H1 (cell line): ENCODE results near the gene BAD. TPM values are rescaled to one million over a fixed set of nuclear protein-coding genes. Genes with fewer than 3 reads are reported as not detected.

Source experiments
- CTCF ChIA-PET: fragments of 300-600 bp; sonication (Branson Sonifier 250); formaldehyde crosslinking; loops from one replicate; lab custom pipeline; 2021; ENCODE audit not compliant: partially characterized antibody; lab: Charles Lee
- POLR2A ChIA-PET: fragments of 300-600 bp; sonication (Branson Sonifier 250); formaldehyde crosslinking; loops from one replicate; lab custom pipeline; 2021; ENCODE audit warnings: inconsistent platforms; ENCODE audit not compliant: partially characterized antibody; lab: Charles Lee
- DNase-seq, 2 experiments: peaks; one replicate each; pipeline versions ENCODE4 v3.0.0 to v3.0.0-alpha.2; 2010 to 2022; ENCODE audit warnings: low spot score in 2 of 2, low read depth in 1 of 2, mixed read lengths in 1 of 2
- FAIRE-seq: peaks from 2 replicates; lab custom pipeline; 2011; peaks lifted over from hg19 to GRCh38; lab: Jason Lieb, UNC
- H2AFZ ChIP-seq: 2 replicates; pipeline ENCODE4 v1.8.1; 2012; ENCODE audit warnings: low read length, inconsistent platforms
- H2AK5ac ChIP-seq: 2 replicates; pipeline ENCODE4 v1.6.1; 2013; ENCODE audit warnings: low read depth, low read length
- H2BK120ac ChIP-seq: replicated peaks from 2 replicates; pipeline ENCODE3; 2013; ENCODE audit warnings: low read depth, low read length, inconsistent platforms
- H2BK12ac ChIP-seq: 2 replicates; pipeline ENCODE4 v1.6.1; 2013; ENCODE audit warnings: low read depth, low read length
- H2BK15ac ChIP-seq: 2 replicates; pipeline ENCODE4 v1.6.1; 2013; ENCODE audit warnings: low read length
- H2BK20ac ChIP-seq: 2 replicates; pipeline ENCODE4 v1.6.1; 2013; ENCODE audit warnings: low read length
- H2BK5ac ChIP-seq: 2 replicates; pipeline ENCODE4 v1.6.1; 2013; ENCODE audit warnings: low read depth, low read length
- H3K14ac ChIP-seq: 2 replicates; pipeline ENCODE4 v1.6.1; 2013; ENCODE audit warnings: inconsistent platforms; ENCODE audit not compliant: insufficient read length
- H3K18ac ChIP-seq: 2 replicates; pipeline ENCODE4 v1.6.1; 2013; ENCODE audit warnings: low read length; ENCODE audit errors: extremely low read depth
- H3K23ac ChIP-seq: 2 replicates; pipeline ENCODE4 v1.6.1; 2013; ENCODE audit warnings: inconsistent platforms; ENCODE audit not compliant: insufficient read length
- H3K23me2 ChIP-seq: 2 replicates; pipeline ENCODE4 v1.6.1; 2013; ENCODE audit warnings: low read depth, low read length
- H3K27ac ChIP-seq: 2 replicates; pipeline ENCODE4 v1.6.1; 2011; ENCODE audit warnings: low read depth, low read length, inconsistent platforms
- H3K27me3 ChIP-seq, 4 experiments: replicated peaks in 1 of 4; 1 replicate in 1 of 4; 2 replicates in 3 of 4; pipeline versions ENCODE4 v1.6.1 to v1.8.1; 2011 to 2013; ENCODE audit warnings: low read length in 3 of 4, mild to moderate bottlenecking in 3 of 4, inconsistent platforms in 2 of 4, mixed read lengths in 2 of 4, moderate library complexity in 1 of 4; ENCODE audit not compliant: control insufficient read depth in 3 of 4, insufficient read depth in 3 of 4; ENCODE audit errors: extremely low read depth in 1 of 4
- H3K36me3 ChIP-seq, 4 experiments: 2 replicates each; pipeline versions ENCODE4 v1.6.1 to v1.8.1; 2011 to 2013; ENCODE audit warnings: mild to moderate bottlenecking in 4 of 4, low read length in 3 of 4, moderate library complexity in 2 of 4, control low read depth in 1 of 4, inconsistent platforms in 1 of 4; ENCODE audit not compliant: insufficient read depth in 4 of 4, control insufficient read depth in 2 of 4
- H3K4ac ChIP-seq: replicated peaks from 2 replicates; pipeline ENCODE3; 2013; ENCODE audit warnings: low read length, low read depth, mixed read lengths, inconsistent platforms; ENCODE audit not compliant: insufficient read length
- H3K4me1 ChIP-seq, 4 experiments: replicated peaks in 1 of 4; 1 replicate in 1 of 4; 2 replicates in 3 of 4; pipeline versions ENCODE4 v1.6.1 to v1.8.1; 2011 to 2013; ENCODE audit warnings: low read length in 3 of 4, inconsistent platforms in 2 of 4, mixed read lengths in 1 of 4; ENCODE audit not compliant: insufficient read depth in 4 of 4, control insufficient read depth in 3 of 4
- H3K4me2 ChIP-seq, 2 experiments: 2 replicates each; pipeline versions ENCODE4 v1.6.1 to v1.8.1; 2011 to 2013; ENCODE audit warnings: low read depth in 2 of 2, low read length in 2 of 2, control low read depth in 1 of 2, inconsistent platforms in 1 of 2, mild to moderate bottlenecking in 1 of 2; ENCODE audit not compliant: insufficient read depth in 1 of 2
- H3K4me3 ChIP-seq, 4 experiments: fragments of 200-600, 300-600 bp in 1 of 4; sonication (generic), shearing (Covaris generic), sonication (Bioruptor Twin) in 1 of 4; 2 replicates each; pipeline versions ENCODE4 v1.5.1 to v1.8.1; 2011 to 2016; ENCODE audit warnings: low read length in 4 of 4, low read depth in 3 of 4, control low read depth in 2 of 4, inconsistent platforms in 2 of 4, mild to moderate bottlenecking in 2 of 4, mixed read lengths in 1 of 4, moderate library complexity in 1 of 4; ENCODE audit not compliant: insufficient read depth in 2 of 4; ENCODE audit errors: extremely low read depth in 1 of 4
- H3K56ac ChIP-seq: replicated peaks from 2 replicates; pipeline ENCODE3; 2013; ENCODE audit warnings: low read depth, mild to moderate bottlenecking, mixed read lengths, low read length, inconsistent platforms; ENCODE audit not compliant: insufficient read length
- H3K79me1 ChIP-seq: 2 replicates; pipeline ENCODE4 v1.6.1; 2013; ENCODE audit warnings: low read depth, low read length, control low read depth
- H3K79me2 ChIP-seq, 2 experiments: 2 replicates each; pipeline versions ENCODE4 v1.6.1 to v1.8.1; 2012 to 2013; ENCODE audit warnings: low read length in 2 of 2, mild to moderate bottlenecking in 2 of 2, inconsistent platforms in 1 of 2; ENCODE audit not compliant: insufficient read depth in 2 of 2, control insufficient read depth in 1 of 2
- H3K9ac ChIP-seq, 4 experiments: replicated peaks in 1 of 4; 1 replicate in 1 of 4; 2 replicates in 3 of 4; pipeline versions ENCODE4 v1.6.1 to v1.8.1; 2011 to 2013; ENCODE audit warnings: low read depth in 3 of 4, low read length in 3 of 4, control low read depth in 2 of 4, mild to moderate bottlenecking in 2 of 4, moderate library complexity in 2 of 4, inconsistent platforms in 1 of 4; ENCODE audit errors: extremely low read depth in 1 of 4
- H3K9me3 ChIP-seq, 2 experiments: 2 replicates each; pipeline versions ENCODE4 v1.6.1 to v1.8.1; 2012 to 2013; ENCODE audit warnings: mild to moderate bottlenecking in 2 of 2, moderate library complexity in 2 of 2, control low read depth in 1 of 2, inconsistent platforms in 1 of 2, low read depth in 1 of 2, low read length in 1 of 2, mixed read lengths in 1 of 2; ENCODE audit not compliant: insufficient read depth in 2 of 2
- H4K20me1 ChIP-seq, 2 experiments: replicated peaks in 1 of 2; 2 replicates each; pipeline versions ENCODE3 to v1.8.1; 2011 to 2013; ENCODE audit warnings: inconsistent platforms in 2 of 2, low read length in 2 of 2, mild to moderate bottlenecking in 1 of 2; ENCODE audit not compliant: insufficient read depth in 2 of 2, control insufficient read depth in 1 of 2
- H4K5ac ChIP-seq: 2 replicates; pipeline ENCODE4 v1.6.1; 2013; ENCODE audit warnings: low read length, low read depth, mixed read lengths, inconsistent platforms; ENCODE audit not compliant: insufficient read length
- H4K8ac ChIP-seq: 2 replicates; pipeline ENCODE4 v1.8.0; 2013; ENCODE audit warnings: mild to moderate bottlenecking, moderate library complexity, low read length, inconsistent platforms; ENCODE audit not compliant: insufficient read depth; ENCODE audit errors: extremely low read depth
- H4K91ac ChIP-seq: replicated peaks from 2 replicates; pipeline ENCODE3; 2013; ENCODE audit warnings: low read length, mixed read lengths, inconsistent platforms; ENCODE audit not compliant: insufficient read length
- CHD2 ChIP-seq: IDR thresholded peaks from 2 replicates; pipeline ENCODE4 v1.6.1; 2012; ENCODE audit warnings: low read length, improper control_type of control experiment
- E2F6 ChIP-seq: IDR thresholded peaks from 2 replicates; pipeline ENCODE4 v1.6.1; 2012; ENCODE audit warnings: inconsistent platforms
- HDAC2 ChIP-seq, 2 experiments: fragments of 300-600 bp in 1 of 2; sonication (generic) in 1 of 2; IDR thresholded peaks; 2 replicates each; pipeline ENCODE4 v1.6.1; 2011 to 2012; ENCODE audit warnings: low read depth in 2 of 2, low read length in 2 of 2, mild to moderate bottlenecking in 2 of 2, moderate library complexity in 2 of 2, borderline replicate concordance in 1 of 2, inconsistent platforms in 1 of 2
- NRF1 ChIP-seq: IDR thresholded peaks from 2 replicates; pipeline ENCODE4 v1.6.1; 2011; ENCODE audit warnings: mild to moderate bottlenecking, low read depth, low read length, improper control_type of control experiment
- PHF8 ChIP-seq: fragments of 200-600 bp; sonication (generic); conservative IDR thresholded peaks from 2 replicates; pipeline ENCODE4 v1.7.1; 2012; ENCODE audit warnings: low read depth, mild to moderate bottlenecking, inconsistent platforms, low read length, moderate library complexity
- POLR2A ChIP-seq, 2 experiments: IDR thresholded peaks; 1 replicate in 1 of 2; 2 replicates in 1 of 2; pipeline ENCODE4 v1.6.1; 2011; ENCODE audit warnings: low read depth in 2 of 2, low read length in 2 of 2, mild to moderate bottlenecking in 2 of 2; ENCODE audit errors: control extremely low read depth in 1 of 2
- RBBP5 ChIP-seq: IDR thresholded peaks from 2 replicates; pipeline ENCODE4 v1.7.1; 2012; ENCODE audit warnings: low read depth, mild to moderate bottlenecking, inconsistent platforms, low read length, moderate library complexity, borderline replicate concordance
- SAP30 ChIP-seq: fragments of 300-600 bp; sonication (generic); IDR thresholded peaks from 2 replicates; pipeline ENCODE4 v1.7.1; 2012; ENCODE audit warnings: low read length, moderate library complexity, mild to moderate bottlenecking, inconsistent platforms; ENCODE audit not compliant: insufficient read depth, insufficient replicate concordance
- SIRT6 ChIP-seq: IDR thresholded peaks from one replicate; pipeline ENCODE4 v1.7.1; 2012; ENCODE audit warnings: low read length, inconsistent platforms
- SIX5 ChIP-seq: IDR thresholded peaks from 2 replicates; pipeline ENCODE4 v1.6.1; 2011; ENCODE audit warnings: mild to moderate bottlenecking, low read depth, low read length
- TAF1 ChIP-seq: IDR thresholded peaks from 2 replicates; pipeline ENCODE4 v1.6.1; 2011; ENCODE audit warnings: mild to moderate bottlenecking, low read depth, low read length
- TCF12 ChIP-seq: IDR thresholded peaks from 2 replicates; pipeline ENCODE4 v1.6.1; 2011; ENCODE audit warnings: low read depth, mild to moderate bottlenecking, low read length
- whole genome bisulfite sequencing, 2 experiments: shearing (Covaris generic) in 1 of 2; methylation state at CpG; one replicate each; pipeline versions ENCODE4 v1.1.6 to v1.1.7; 2013 to 2015; ENCODE audit warnings: low lambda C conversion rate in 2 of 2, mixed read lengths in 2 of 2, inconsistent platforms in 1 of 2, low coverage in 1 of 2, missing lambda C conversion rate in 1 of 2; ENCODE audit not compliant: insufficient replicate concordance in 2 of 2, insufficient coverage in 1 of 2, insufficient read length in 1 of 2; ENCODE audit errors: extremely low coverage in 1 of 2, missing lambda C conversion rate in 1 of 2; 5-methylcytosine and 5-hydroxymethylcytosine counted together
- polyA plus RNA-seq, 7 experiments: library from polyadenylated mRNA; depleted of rRNA in 3 of 7; stranded (reverse) in 5 of 7; unstranded in 2 of 7; fragments of >200 nt in 5 of 7; fragments of 200-250 nt in 2 of 7; gene quantifications; 1 replicate in 5 of 7; 2 replicates in 1 of 7; 4 replicates in 1 of 7; pipeline versions ENCODE4 v1.2.1 to v1.2.3, GENCODE V29; 2011 to 2013; ENCODE audit warnings: missing spikeins in 2 of 7, mixed read lengths in 2 of 7
- total RNA-seq: library from RNA; stranded (reverse); fragmentation: NEBNext Ultra II Directional; extraction: Animal tissue kit (Norgen Biotek cat#: 25700); gene quantifications from 2 replicates; pipeline ENCODE4 v1.2.1, GENCODE V29; 2021

Gene BAD
- total and polyA plus RNA-seq, 2 of the 8 experiments (the other 6 are each of a cell fraction or from before 2014, with no cell fraction given), result 23.1 to 33.7 TPM

- no peak overlapping the region for H2BK12ac ChIP-seq
- peaks cover 0 to 3% (median 2%) of the 10 kb centered on the region in 4 experiments; a peak in 4 of 7 replicates for H3K4me1 ChIP-seq
- H3K23ac ChIP-seq, result no peak overlapping the region
- H3K56ac ChIP-seq, result no peak overlapping the region
- TF ChIP-seq SIRT6 (no peak), SAP30 (no peak), E2F6 (no peak), TCF12 (no peak), HDAC2 (IDR thresholded peaks at IDR 0.05; ENCODE audit: borderline replicate concordance in 1 of 2, low read depth in 2 of 2, low read length in 2 of 2) (no peak), SIX5 (no peak), PHF8 (no peak), RBBP5 (no peak), POLR2A (IDR thresholded peaks at IDR 0.05; ENCODE audit: control extremely low read depth in 1 of 2, low read depth in 2 of 2, low read length in 2 of 2) (no peak), CHD2 (no peak), TAF1 (no peak), NRF1 (no peak)
- no peak overlapping the region for H4K5ac ChIP-seq
- H4K8ac ChIP-seq, result no peak overlapping the region
- H3K14ac ChIP-seq, result no peak overlapping the region
- H3K4ac ChIP-seq, result no peak overlapping the region
- H3K79me2 ChIP-seq, result no peaks in the 10 kb centered on the region
- H3K18ac ChIP-seq, result no peak overlapping the region
- ChIA-PET CTCF (interaction anchor here (1.1 to 2.8 kb wide), 4 partner anchors 9 to 32 kb away, joined by 4 to 19 read pairs (median 6); partner anchors contain the start of genes FERMT3 and PLCB3), POLR2A (interaction anchor here (1.0 to 14.1 kb wide), 8 partner anchors 11 to 49 kb away, joined by 3 to 253 read pairs (median 4); partner anchors contain the start of genes FERMT3, PLCB3 and STIP1)
- no peak overlapping the region for H2AFZ ChIP-seq
- H3K79me1 ChIP-seq, result no peaks in the 10 kb centered on the region
- H2BK20ac ChIP-seq, result no peak overlapping the region
- DNase-seq (no peak), FAIRE-seq (no peak)
- peaks cover 2 to 13% of the 10 kb centered on the region in 2 experiments for H4K20me1 ChIP-seq
- H3K9me3 ChIP-seq, result no peaks in the 10 kb centered on the region
- 96% methylated on average over 17 of the region's 17 CpGs; no CpG with 5 or more reads in 1 of the 2 experiments for WGBS, 2 experiments
- H3K9ac ChIP-seq, result no peak overlapping the region
- peaks cover under 1% of the 10 kb centered on the region; the same call in 1 of the 2 replicates for H3K23me2 ChIP-seq
- H3K36me3 ChIP-seq, result peaks cover 0 to 9% (median 5%) of the 10 kb centered on the region in 4 experiments; a peak in 4 of 8 replicates
- H3K27me3 ChIP-seq, result no peaks in the 10 kb centered on the region
- no peak overlapping the region for H2AK5ac ChIP-seq
- no peak overlapping the region for H2BK15ac ChIP-seq
- H2BK120ac ChIP-seq, result no peak overlapping the region
- no peak overlapping the region for H3K4me3 ChIP-seq
- no peak overlapping the region for H3K4me2 ChIP-seq
- no peak overlapping the region for H2BK5ac ChIP-seq
- no peak overlapping the region for H3K27ac ChIP-seq
- no peak overlapping the region for H4K91ac ChIP-seq
Measured at GRCh38 chr11:64220271-64220670, 64.2 kb downstream of the BAD start.
